ENCODE measurements around the gene GPR4. TPM values are rescaled to one million over a fixed set of nuclear protein-coding genes. Genes with fewer than 3 reads are reported as not detected.

GPR4 gene
- total RNA-seq, 3 donors from 2014 or later, result 1.1 to 8.8 (median 1.2) TPM

- Histone ChIP-seq H3K27ac (no peak overlapping the region), H3K9me3 (no peaks in the 10 kb centered on the region), H3K4me3 (no peak overlapping the region), H3K27me3 (peaks cover 0 to 22% of the 10 kb centered on the region in 2 donors), H3K4me1 (no peaks in the 10 kb centered on the region), H3K36me3 (no peaks in the 10 kb centered on the region)
- intact Hi-C loops (cut with DNase I; ENCODE audit: low total_unique reads), result no loop called here
- no peak for TF ChIP-seq POLR2AphosphoS5 (IDR thresholded peaks at IDR 0.05)
- no peak for TF ChIP-seq POLR2A (IDR thresholded peaks at IDR 0.05)
- TF ChIP-seq CTCF (IDR thresholded peaks at IDR 0.05), result no peak
- DNase-seq (ENCODE audit: low spot score in 2 of 2), result no peak
These were observed 11.6 kb downstream of the GPR4 start for GRCh38 chr19:45590300-45591003.

- no peak for TF ChIP-seq POLR2AphosphoS5 (IDR thresholded peaks at IDR 0.05)
- TF ChIP-seq CTCF (IDR thresholded peaks at IDR 0.05), result no peak
- no peak for TF ChIP-seq POLR2A (IDR thresholded peaks at IDR 0.05)
- DNase-seq (ENCODE audit: low spot score in 2 of 2), result no peak
- Histone ChIP-seq H3K36me3 (no peaks in the 10 kb centered on the region), H3K27me3 (peaks cover 0 to 22% of the 10 kb centered on the region in 2 donors), H3K4me1 (no peaks in the 10 kb centered on the region), H3K27ac (no peak overlapping the region), H3K4me3 (no peak overlapping the region), H3K9me3 (no peaks in the 10 kb centered on the region)
- intact Hi-C loops (cut with DNase I; ENCODE audit: low total_unique reads), result no loop called here
These were observed 12.2 kb downstream of the GPR4 start for GRCh38 chr19:45589768-45590167.

- TF ChIP-seq POLR2A (IDR thresholded peaks at IDR 0.05) (no peak), CTCF (IDR thresholded peaks at IDR 0.05) (no peak), POLR2AphosphoS5 (IDR thresholded peaks at IDR 0.05) (peak in 1 of 3 donors; percentile 21)
- Histone ChIP-seq H3K27me3 (peaks cover 0 to 22% of the 10 kb centered on the region in 2 donors), H3K4me3 (no peak overlapping the region), H3K4me1 (no peaks in the 10 kb centered on the region), H3K9me3 (no peaks in the 10 kb centered on the region), H3K27ac (peak overlapping the region in 1 of 2 donors; percentile 66), H3K36me3 (no peaks in the 10 kb centered on the region)
- intact Hi-C loops (cut with DNase I; ENCODE audit: low total_unique reads), result loop anchor here (1.0 kb wide), 1 partner anchor 80 kb away; no protein-coding TSS in a partner anchor
- DNase-seq (ENCODE audit: low spot score in 2 of 2), result no peak
These were observed 14.1 kb downstream of the GPR4 start for GRCh38 chr19:45587873-45588272.

- Histone ChIP-seq H3K36me3 (no peaks in the 10 kb centered on the region), H3K4me3 (peak overlapping the region; percentile 66 to 92 (median 73)), H3K9me3 (no peaks in the 10 kb centered on the region), H3K4me1 (no peaks in the 10 kb centered on the region), H3K27me3 (no peaks in the 10 kb centered on the region), H3K27ac (peak overlapping the region; percentile 96 to 100)
- TF ChIP-seq CTCF (IDR thresholded peaks at IDR 0.05), result no peak
- TF ChIP-seq POLR2A (IDR thresholded peaks at IDR 0.05), result no peak
- TF ChIP-seq POLR2AphosphoS5 (IDR thresholded peaks at IDR 0.05), result no peak
- intact Hi-C loops (cut with DNase I; ENCODE audit: low total_unique reads), result no loop called here
- no peak for DNase-seq (ENCODE audit: low spot score in 2 of 2)
These were observed 16.8 kb downstream of the GPR4 start for GRCh38 chr19:45585158-45585577.

GRCh38 chr19:45584332-45585157 lies 17.5 kb downstream of the GPR4 start, which contains the start of gene OPA3:
Gene OPA3 (minus strand): TSS chr19:45584802. CDS start chr19:45584764, 38 bp downstream.
- peak within 1 kb of the TSS; percentile 96 to 100 for H3K27ac ChIP-seq
- H3K9me3 ChIP-seq, result no peaks in the 10 kb centered on the region
- H3K4me1 ChIP-seq, result no peaks in the 10 kb centered on the region
- intact Hi-C loops (cut with DNase I; ENCODE audit: low total_unique reads), result no loop called here
- peak within 1 kb of the TSS; percentile 66 to 92 (median 73) for H3K4me3 ChIP-seq
- TF ChIP-seq POLR2AphosphoS5 (IDR thresholded peaks at IDR 0.05), result peak; percentile 77 to 96 (median 87)
- TF ChIP-seq CTCF (IDR thresholded peaks at IDR 0.05), result peak; percentile 20 to 35 (median 25)
- TF ChIP-seq POLR2A (IDR thresholded peaks at IDR 0.05), result no peak
- peak; percentile 99 to 100 for DNase-seq (ENCODE audit: low spot score in 2 of 2)
- H3K36me3 ChIP-seq, result no peaks in the 10 kb centered on the region
- no peaks in the 10 kb centered on the region for H3K27me3 ChIP-seq

Measured in breast epithelium (tissue), 4 donors.